HG02759 (cell line): ENCODE measurements around the gene TTC28.
"Not testable (repeated sequence)": the region's sequence is repeated elsewhere in the genome, so short reads cannot be mapped to it uniquely, and the experiment has no call there.

Experiments
- ATAC-seq: cut with Tn5 transposase; IDR thresholded peaks from one replicate; pipeline ENCODE4 v1.9.1; 2021; ENCODE audit warnings: mild to moderate bottlenecking, moderate library complexity; ENCODE audit not compliant: unreplicated experiment

The TTC28 gene

GRCh38 chr22:28505416-28506149, 174.1 kb downstream of the TTC28 start:
- ATAC-seq, result no peak

GRCh38 chr22:28500006-28500405, 179.6 kb downstream of the TTC28 start:
- ATAC-seq, result no peak

- no peak for ATAC-seq
These were observed 181.6 kb downstream of the TTC28 start for GRCh38 chr22:28498044-28498443.

GRCh38 chr22:28497188-28497587, 182.5 kb downstream of the TTC28 start:
- ATAC-seq, result no peak

GRCh38 chr22:28491289-28491688, 188.4 kb downstream of the TTC28 start:
- ATAC-seq, result not testable (repeated sequence)

- no peak for ATAC-seq
These were observed 190.8 kb downstream of the TTC28 start for GRCh38 chr22:28488825-28489224.

- no peak for ATAC-seq
These were observed 195.0 kb downstream of the TTC28 start for GRCh38 chr22:28484662-28485061.

- ATAC-seq, result no peak
These were observed 197.9 kb downstream of the TTC28 start for GRCh38 chr22:28481725-28482124.

GRCh38 chr22:28480000-28480715, 199.5 kb downstream of the TTC28 start:
- no peak for ATAC-seq

- ATAC-seq, result no peak
These were observed 201.1 kb downstream of the TTC28 start for GRCh38 chr22:28478564-28478963.

- ATAC-seq, result no peak
These were observed 202.1 kb downstream of the TTC28 start for GRCh38 chr22:28477556-28477955.

GRCh38 chr22:28474330-28474729, 205.3 kb downstream of the TTC28 start:
- ATAC-seq, result no peak

- no peak for ATAC-seq
These were observed 206.4 kb downstream of the TTC28 start for GRCh38 chr22:28473258-28473657.

- ATAC-seq, result not testable (repeated sequence)
These were observed 212.6 kb downstream of the TTC28 start for GRCh38 chr22:28467055-28467454.

- no peak for ATAC-seq
These were observed 213.2 kb downstream of the TTC28 start for GRCh38 chr22:28466399-28466798.

- no peak for ATAC-seq
These were observed 213.8 kb downstream of the TTC28 start for GRCh38 chr22:28465841-28466240.

GRCh38 chr22:28464127-28464526, 215.5 kb downstream of the TTC28 start:
- no peak for ATAC-seq

- ATAC-seq, result not testable (repeated sequence)
These were observed 216.2 kb downstream of the TTC28 start for GRCh38 chr22:28463408-28463807.

- ATAC-seq, result no peak
These were observed 216.7 kb downstream of the TTC28 start for GRCh38 chr22:28462901-28463300.

GRCh38 chr22:28462041-28462440, 217.6 kb downstream of the TTC28 start:
- ATAC-seq, result no peak

GRCh38 chr22:28454431-28455064, 225.1 kb downstream of the TTC28 start:
- no peak for ATAC-seq

GRCh38 chr22:28450109-28450508, 229.5 kb downstream of the TTC28 start:
- ATAC-seq, result no peak
